ENCODE data around the gene RNF5. TPM values are rescaled to one million over a fixed set of nuclear protein-coding genes. Genes with fewer than 3 reads are reported as not detected.
A peak's percentile ranks its signal among the peaks of the same experiment; 100 is the strongest.

RNF5 gene
- total and polyA plus RNA-seq, 10 of the 15 experiments (the other 5 are each of a cell fraction or from before 2014, with no cell fraction given) = 31.4 to 114 (median 62.8) TPM

GRCh38 chr6:32178547-32179440, 589 bp downstream of the RNF5 start:
- H3K4me3 ChIP-seq = peak overlapping the region; percentile 86
- 3% methylated on average over 15 of the region's 24 CpGs for WGBS (ENCODE audit: insufficient coverage, insufficient replicate concordance, low lambda C conversion rate, missing lambda C conversion rate)
- peaks cover 10% of the 10 kb centered on the region for H3K4me1 ChIP-seq (ENCODE audit: control insufficient read depth, insufficient read depth, low read length)
- ChIA-PET SMC1A (ENCODE audit: uncharacterized antibody, unreplicated experiment) (interaction anchor here (1.7 to 4.2 kb wide), 2 partner anchors 10 to 13 kb away, joined by 6 to 41 read pairs; partner anchors contain the start of genes GPSM3 and PBX2), CTCF (interaction anchor here (0.7 to 2.2 kb wide), 5 partner anchors 12 to 50 kb away, joined by 3 to 19 read pairs (median 3); partner anchors contain the start of gene GPSM3), RAD21 (ENCODE audit: unreplicated experiment) (interaction anchor here (1.1 to 1.9 kb wide), 4 partner anchors 10 to 17 kb away, joined by 6 to 9 read pairs (median 6); partner anchors contain the start of gene GPSM3), POLR2A (interaction anchor here (0.6 to 5.7 kb wide), 6 partner anchors 11 to 1252 kb away, joined by 3 to 123 read pairs (median 7); partner anchors contain the start of genes ATF6B, GPSM3 and PBX2)
- FAIRE-seq = peak; percentile 44
- peaks cover under 1 to 3% of the 10 kb centered on the region in 2 experiments; a peak in 3 of 4 replicates for H3K36me3 ChIP-seq (ENCODE audit: control insufficient read depth in 2 of 2, insufficient read depth in 2 of 2, low read length in 1 of 2)
- H3K9me3 ChIP-seq (replicated peaks; ENCODE audit: control insufficient read depth, insufficient read depth, low read length) = no peaks in the 10 kb centered on the region
- intact Hi-C loops (cut with micrococcal nuclease; ENCODE audit: unreplicated experiment) (no loop called here), in situ Hi-C loops (cut with MboI) (no loop called here)
- H3K27me3 ChIP-seq (replicated peaks in 1 of 2; ENCODE audit: control insufficient read depth in 2 of 2, insufficient read depth in 2 of 2, low read length in 1 of 2) = no peaks in the 10 kb centered on the region
- peak overlapping the region; percentile 79 for H3K27ac ChIP-seq (ENCODE audit: control insufficient read depth, insufficient read depth)
- peak overlapping the region; percentile 91 for H3K9ac ChIP-seq (ENCODE audit: control insufficient read depth, insufficient read depth, low read length)
- peaks cover 22% of the 10 kb centered on the region for H3K79me2 ChIP-seq (ENCODE audit: control insufficient read depth, insufficient read depth, low read length)
- TSS peak; percentile 82 for BruUV-seq (replicated peaks)
- peak overlapping the region; percentile 35 for H2AFZ ChIP-seq (ENCODE audit: control insufficient read depth, low read depth, low read length)
- H3K4me2 ChIP-seq (ENCODE audit: control insufficient read depth, insufficient read depth) = peak overlapping the region; percentile 77
- no peak for ATAC-seq
- DNase-seq (ENCODE audit: low read depth, low spot score) = no peak
- no peaks in the 10 kb centered on the region for H4K20me1 ChIP-seq (ENCODE audit: control insufficient read depth, insufficient read depth)
- TF ChIP-seq MTA2 (IDR thresholded peaks at IDR 0.05; ENCODE audit: low read depth) (peak; percentile 23; the same call in 1 of the 2 replicates), PAX5 (IDR thresholded peaks at IDR 0.05; ENCODE audit: borderline replicate concordance, low read depth, low read length) (no peak), ATF7 (IDR thresholded peaks at IDR 0.05; ENCODE audit: low read depth) (no peak), SIX5 (IDR thresholded peaks at IDR 0.05; ENCODE audit: low read depth, low read length, severe bottlenecking) (no peak), DPF2 (IDR thresholded peaks at IDR 0.05) (no peak; the same call in 1 of the 2 replicates), MEF2B (IDR thresholded peaks at IDR 0.05; ENCODE audit: partially characterized antibody, poor library complexity, severe bottlenecking) (peak; percentile 11), ZNF274 (IDR thresholded peaks at IDR 0.05; ENCODE audit: insufficient read depth, insufficient read length) (no peak)
- TF ChIP-seq, protein P1, sequence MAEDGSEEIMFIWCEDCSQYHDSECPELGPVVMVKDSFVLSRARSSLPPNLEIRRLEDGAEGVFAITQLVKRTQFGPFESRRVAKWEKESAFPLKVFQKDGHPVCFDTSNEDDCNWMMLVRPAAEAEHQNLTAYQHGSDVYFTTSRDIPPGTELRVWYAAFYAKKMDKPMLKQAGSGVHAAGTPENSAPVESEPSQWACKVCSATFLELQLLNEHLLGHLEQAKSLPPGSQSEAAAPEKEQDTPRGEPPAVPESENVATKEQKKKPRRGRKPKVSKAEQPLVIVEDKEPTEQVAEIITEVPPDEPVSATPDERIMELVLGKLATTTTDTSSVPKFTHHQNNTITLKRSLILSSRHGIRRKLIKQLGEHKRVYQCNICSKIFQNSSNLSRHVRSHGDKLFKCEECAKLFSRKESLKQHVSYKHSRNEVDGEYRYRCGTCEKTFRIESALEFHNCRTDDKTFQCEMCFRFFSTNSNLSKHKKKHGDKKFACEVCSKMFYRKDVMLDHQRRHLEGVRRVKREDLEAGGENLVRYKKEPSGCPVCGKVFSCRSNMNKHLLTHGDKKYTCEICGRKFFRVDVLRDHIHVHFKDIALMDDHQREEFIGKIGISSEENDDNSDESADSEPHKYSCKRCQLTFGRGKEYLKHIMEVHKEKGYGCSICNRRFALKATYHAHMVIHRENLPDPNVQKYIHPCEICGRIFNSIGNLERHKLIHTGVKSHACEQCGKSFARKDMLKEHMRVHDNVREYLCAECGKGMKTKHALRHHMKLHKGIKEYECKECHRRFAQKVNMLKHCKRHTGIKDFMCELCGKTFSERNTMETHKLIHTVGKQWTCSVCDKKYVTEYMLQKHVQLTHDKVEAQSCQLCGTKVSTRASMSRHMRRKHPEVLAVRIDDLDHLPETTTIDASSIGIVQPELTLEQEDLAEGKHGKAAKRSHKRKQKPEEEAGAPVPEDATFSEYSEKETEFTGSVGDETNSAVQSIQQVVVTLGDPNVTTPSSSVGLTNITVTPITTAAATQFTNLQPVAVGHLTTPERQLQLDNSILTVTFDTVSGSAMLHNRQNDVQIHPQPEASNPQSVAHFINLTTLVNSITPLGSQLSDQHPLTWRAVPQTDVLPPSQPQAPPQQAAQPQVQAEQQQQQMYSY (CRISPR knock-in tag; IDR thresholded peaks at IDR 0.05) = no peak
- TF ChIP-seq, protein P2, sequence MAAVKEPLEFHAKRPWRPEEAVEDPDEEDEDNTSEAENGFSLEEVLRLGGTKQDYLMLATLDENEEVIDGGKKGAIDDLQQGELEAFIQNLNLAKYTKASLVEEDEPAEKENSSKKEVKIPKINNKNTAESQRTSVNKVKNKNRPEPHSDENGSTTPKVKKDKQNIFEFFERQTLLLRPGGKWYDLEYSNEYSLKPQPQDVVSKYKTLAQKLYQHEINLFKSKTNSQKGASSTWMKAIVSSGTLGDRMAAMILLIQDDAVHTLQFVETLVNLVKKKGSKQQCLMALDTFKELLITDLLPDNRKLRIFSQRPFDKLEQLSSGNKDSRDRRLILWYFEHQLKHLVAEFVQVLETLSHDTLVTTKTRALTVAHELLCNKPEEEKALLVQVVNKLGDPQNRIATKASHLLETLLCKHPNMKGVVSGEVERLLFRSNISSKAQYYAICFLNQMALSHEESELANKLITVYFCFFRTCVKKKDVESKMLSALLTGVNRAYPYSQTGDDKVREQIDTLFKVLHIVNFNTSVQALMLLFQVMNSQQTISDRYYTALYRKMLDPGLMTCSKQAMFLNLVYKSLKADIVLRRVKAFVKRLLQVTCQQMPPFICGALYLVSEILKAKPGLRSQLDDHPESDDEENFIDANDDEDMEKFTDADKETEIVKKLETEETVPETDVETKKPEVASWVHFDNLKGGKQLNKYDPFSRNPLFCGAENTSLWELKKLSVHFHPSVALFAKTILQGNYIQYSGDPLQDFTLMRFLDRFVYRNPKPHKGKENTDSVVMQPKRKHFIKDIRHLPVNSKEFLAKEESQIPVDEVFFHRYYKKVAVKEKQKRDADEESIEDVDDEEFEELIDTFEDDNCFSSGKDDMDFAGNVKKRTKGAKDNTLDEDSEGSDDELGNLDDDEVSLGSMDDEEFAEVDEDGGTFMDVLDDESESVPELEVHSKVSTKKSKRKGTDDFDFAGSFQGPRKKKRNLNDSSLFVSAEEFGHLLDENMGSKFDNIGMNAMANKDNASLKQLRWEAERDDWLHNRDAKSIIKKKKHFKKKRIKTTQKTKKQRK (IDR thresholded peaks at IDR 0.05; ENCODE audit: low read depth, low read length) = no peak
- TF ChIP-seq, protein P3, sequence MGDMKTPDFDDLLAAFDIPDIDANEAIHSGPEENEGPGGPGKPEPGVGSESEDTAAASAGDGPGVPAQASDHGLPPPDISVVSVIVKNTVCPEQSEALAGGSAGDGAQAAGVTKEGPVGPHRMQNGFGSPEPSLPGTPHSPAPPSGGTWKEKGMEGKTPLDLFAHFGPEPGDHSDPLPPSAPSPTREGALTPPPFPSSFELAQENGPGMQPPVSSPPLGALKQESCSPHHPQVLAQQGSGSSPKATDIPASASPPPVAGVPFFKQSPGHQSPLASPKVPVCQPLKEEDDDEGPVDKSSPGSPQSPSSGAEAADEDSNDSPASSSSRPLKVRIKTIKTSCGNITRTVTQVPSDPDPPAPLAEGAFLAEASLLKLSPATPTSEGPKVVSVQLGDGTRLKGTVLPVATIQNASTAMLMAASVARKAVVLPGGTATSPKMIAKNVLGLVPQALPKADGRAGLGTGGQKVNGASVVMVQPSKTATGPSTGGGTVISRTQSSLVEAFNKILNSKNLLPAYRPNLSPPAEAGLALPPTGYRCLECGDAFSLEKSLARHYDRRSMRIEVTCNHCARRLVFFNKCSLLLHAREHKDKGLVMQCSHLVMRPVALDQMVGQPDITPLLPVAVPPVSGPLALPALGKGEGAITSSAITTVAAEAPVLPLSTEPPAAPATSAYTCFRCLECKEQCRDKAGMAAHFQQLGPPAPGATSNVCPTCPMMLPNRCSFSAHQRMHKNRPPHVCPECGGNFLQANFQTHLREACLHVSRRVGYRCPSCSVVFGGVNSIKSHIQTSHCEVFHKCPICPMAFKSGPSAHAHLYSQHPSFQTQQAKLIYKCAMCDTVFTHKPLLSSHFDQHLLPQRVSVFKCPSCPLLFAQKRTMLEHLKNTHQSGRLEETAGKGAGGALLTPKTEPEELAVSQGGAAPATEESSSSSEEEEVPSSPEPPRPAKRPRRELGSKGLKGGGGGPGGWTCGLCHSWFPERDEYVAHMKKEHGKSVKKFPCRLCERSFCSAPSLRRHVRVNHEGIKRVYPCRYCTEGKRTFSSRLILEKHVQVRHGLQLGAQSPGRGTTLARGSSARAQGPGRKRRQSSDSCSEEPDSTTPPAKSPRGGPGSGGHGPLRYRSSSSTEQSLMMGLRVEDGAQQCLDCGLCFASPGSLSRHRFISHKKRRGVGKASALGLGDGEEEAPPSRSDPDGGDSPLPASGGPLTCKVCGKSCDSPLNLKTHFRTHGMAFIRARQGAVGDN (IDR thresholded peaks at IDR 0.05) = no peak

Measured in GM12878 (cell line).